GM18520 (cell line): ENCODE measurements around the gene DUSP28.

Experiments
- ATAC-seq: cut with Tn5 transposase; IDR thresholded peaks from one replicate; pipeline ENCODE4 v1.9.1; 2021; ENCODE audit not compliant: unreplicated experiment

The DUSP28 gene

GRCh38 chr2:240597419-240598181 is 37.4 kb downstream of the DUSP28 start:
- no peak for ATAC-seq

- ATAC-seq, result no peak
Measured at GRCh38 chr2:240598311-240598911, 38.3 kb downstream of the DUSP28 start.

- no peak for ATAC-seq
Measured at GRCh38 chr2:240599141-240599583, 39.0 kb downstream of the DUSP28 start.

- ATAC-seq, result no peak
Measured at GRCh38 chr2:240600451-240600961, 40.3 kb downstream of the DUSP28 start.

- no peak for ATAC-seq
Measured at GRCh38 chr2:240601061-240601830, 41.1 kb downstream of the DUSP28 start.

- no peak for ATAC-seq
Measured at GRCh38 chr2:240601831-240602160, 41.6 kb downstream of the DUSP28 start.

GRCh38 chr2:240602266-240603050 is 42.3 kb downstream of the DUSP28 start:
- ATAC-seq, result no peak

- ATAC-seq, result no peak
Measured at GRCh38 chr2:240603081-240603835, 43.1 kb downstream of the DUSP28 start.

- no peak for ATAC-seq
Measured at GRCh38 chr2:240603846-240604245, 43.7 kb downstream of the DUSP28 start.

- ATAC-seq, result no peak
Measured at GRCh38 chr2:240604291-240604938, 44.3 kb downstream of the DUSP28 start.

GRCh38 chr2:240604939-240605716 is 45.0 kb downstream of the DUSP28 start:
- ATAC-seq, result no peak

GRCh38 chr2:240605867-240606743 is 45.9 kb downstream of the DUSP28 start:
- no peak for ATAC-seq

- no peak for ATAC-seq
Measured at GRCh38 chr2:240611601-240612210, 51.5 kb downstream of the DUSP28 start.
